Stimulated activated CD8-positive, alpha-beta memory T cell treated with anti-CD3 and anti-CD28 coated beads, Interleukin-2, amount 100 ng/mL, for 48 hours (primary cell): ENCODE results near the gene HOXD8.

Source experiments
- DNase-seq, 2 donors: peaks; one replicate each; pipeline ENCODE4 v3.0.0-alpha.2; 2020; ENCODE audit warnings: low read depth in 2 of 2

Gene HOXD8

GRCh38 chr2:176159663-176160250 is 30.3 kb downstream of the HOXD8 start:
- DNase-seq, result no peak

DNA sequence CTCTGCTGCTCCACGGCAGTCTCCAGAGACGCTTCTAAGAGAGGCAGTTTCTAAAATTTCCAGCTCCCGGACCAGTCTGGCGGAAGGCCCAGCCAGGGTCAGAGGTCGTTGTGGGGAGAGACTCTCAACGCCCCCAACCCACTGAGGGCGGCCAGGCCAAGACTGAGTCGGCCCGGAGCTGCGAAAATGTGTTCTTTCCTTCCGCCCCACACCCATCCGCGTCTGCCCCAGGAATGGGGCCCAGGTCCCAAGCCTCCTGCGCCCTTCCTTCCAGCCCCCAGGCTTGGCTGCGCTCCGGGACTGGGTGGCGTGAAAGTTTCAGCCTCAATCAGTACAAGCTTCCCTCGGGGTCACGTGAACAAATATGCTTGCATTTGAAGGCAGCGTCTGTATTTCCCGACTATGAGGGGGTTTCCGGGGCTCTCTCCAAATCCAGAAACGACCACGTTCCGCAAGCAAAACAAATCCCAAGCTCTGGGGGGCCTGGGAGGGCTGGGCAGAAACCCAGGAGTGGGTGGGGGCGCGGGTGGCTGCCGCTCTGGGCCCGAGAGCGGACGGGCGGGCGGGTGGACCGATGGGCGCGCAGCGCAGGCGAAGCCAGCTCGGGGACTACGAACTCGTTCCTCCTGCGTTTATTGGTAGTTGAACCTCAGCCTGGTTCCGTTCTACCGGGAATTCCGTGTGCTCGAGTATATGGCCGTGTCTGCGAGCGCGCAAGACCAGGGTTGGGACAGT is 30.9 kb downstream of the HOXD8 start:
- DNase-seq, result no peak

GRCh38 chr2:176160986-176161824 is 31.7 kb downstream of the HOXD8 start:
- no peak for DNase-seq

DNA sequence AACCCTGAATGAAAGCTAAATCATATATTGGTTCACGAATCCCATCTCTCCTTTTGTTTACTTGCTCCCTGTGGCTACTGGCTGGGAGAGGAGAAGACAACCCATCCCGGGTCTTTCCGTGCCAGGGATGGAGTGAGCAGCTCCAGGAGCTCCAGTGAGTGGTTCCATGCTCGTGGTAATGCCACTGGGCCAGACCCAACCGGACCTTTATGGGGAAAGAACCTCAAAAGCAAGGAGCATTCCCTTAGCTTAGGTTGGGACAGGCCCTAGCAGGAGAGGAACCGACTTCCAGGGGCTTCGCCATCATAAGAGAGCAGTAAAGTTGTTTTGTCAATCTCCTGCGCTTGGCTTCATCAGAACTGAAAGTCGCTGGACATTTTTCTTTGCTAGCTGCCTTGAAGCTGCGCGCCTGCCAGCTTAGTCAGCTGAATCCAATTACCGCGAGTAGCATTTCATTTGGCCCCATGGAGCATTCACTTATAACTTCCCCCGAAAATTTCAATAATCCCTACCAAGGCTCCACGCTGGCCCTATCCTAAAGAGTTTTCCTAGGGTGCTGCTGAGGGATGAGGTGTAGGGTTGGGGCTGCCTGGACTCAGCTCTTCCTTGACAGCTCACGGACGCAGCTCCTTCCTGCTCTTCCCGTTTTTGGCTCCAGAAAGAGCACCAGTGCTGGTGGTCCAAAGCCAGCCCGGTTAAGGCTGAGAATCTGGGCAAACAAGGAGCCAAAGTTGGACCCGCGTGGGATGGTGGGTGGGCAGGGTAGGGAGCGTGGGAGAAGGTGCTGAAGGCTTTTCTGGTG is 32.5 kb downstream of the HOXD8 start:
- no peak for DNase-seq

DNA sequence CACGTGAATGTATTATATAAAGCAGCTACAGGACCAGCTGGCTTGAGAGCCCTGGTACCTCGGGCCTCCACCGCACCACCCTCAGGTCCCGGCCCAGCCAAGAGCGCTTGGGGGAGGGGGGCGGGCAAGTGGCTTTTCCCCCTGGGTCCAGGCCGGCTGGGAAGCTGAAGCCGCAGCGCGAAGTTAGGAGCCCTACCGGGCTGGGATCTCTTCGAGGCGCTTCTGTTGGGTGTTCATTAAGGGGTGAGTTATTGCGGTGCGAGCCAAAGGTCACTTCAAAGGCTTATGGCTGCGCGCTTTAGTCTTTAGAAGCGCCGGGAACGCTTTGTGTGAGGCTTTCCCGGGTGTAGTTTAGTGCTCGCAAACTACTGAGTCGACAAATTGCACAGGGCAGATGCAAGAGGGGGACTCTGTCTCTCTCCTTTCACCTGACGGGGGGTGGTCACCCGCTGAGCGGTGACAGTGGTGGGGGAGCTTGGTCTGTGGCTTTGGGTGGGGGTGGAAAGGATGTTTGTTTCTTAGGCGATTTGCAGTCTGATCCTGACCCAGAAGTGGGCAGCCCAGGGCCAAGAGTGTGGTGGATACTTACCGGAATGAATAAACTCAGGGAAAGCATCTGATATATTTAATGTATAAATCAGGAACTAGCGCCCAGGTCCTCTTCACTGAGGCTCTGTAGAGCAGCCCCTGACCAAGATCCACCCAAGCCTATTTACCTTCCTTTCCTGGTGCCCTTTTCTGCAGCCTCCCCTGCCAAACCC is 33.6 kb downstream of the HOXD8 start:
- DNase-seq, result no peak

GRCh38 chr2:176163672-176164056 is 34.2 kb downstream of the HOXD8 start:
- DNase-seq, result no peak

GRCh38 chr2:176164201-176164600 is 34.7 kb downstream of the HOXD8 start:
- DNase-seq, result no peak

GRCh38 chr2:176164611-176165369 is 35.3 kb downstream of the HOXD8 start:
- no peak for DNase-seq

DNA sequence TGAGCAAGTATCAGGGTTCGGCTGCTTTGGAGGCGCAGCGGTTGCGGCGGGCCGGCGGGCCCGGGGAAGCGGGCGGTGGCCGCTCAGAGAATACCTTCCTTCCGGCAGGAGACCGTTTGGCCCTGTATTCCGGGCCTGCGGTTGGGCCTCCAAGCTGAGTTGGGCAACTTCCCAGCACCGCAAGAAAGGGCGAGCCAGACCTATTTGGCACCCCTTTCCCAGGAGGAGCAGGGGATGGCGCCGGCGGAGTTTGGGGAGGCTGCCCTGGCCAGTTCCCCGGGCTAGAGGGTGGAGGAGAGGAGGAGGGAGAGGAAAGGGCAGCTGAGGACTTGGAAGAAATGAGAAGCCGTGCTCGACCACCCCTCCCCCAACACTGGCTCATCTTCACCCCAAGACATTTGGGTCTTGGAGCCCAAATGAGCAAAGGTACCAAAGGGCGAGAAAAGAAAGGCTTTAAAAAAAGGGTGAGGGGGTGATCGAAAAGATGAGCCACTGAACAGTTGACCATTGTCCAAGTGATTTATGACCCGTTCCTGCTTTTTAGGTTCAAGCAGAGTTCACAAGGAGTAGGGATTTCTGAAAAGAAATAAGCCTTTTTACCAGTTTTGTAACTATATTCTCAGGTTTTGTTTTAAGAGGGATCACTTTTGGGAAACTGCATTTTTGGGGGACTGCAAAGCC is 36.0 kb downstream of the HOXD8 start:
- no peak for DNase-seq

DNA sequence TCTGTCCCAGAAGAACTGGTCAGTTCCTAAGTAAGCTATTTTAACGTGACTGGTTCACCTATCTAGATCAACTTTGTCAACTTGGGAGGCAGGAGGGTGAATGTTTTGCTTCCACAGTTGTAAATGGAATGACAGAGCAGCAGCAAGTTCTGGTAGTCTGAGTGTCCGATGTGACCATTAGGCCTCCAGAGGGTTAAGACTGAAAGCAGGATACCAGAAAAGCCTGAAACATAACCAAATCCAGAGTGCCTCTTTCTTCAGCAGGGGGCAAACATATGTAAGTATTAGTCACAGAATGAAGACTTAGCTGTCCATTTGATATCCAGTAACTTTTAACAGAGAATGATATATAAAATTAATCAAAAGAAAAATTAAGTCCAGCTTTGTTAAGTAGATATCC is 36.8 kb downstream of the HOXD8 start:
- no peak for DNase-seq

- DNase-seq, result no peak
Observed at GRCh38 chr2:176167398-176167797, 37.9 kb downstream of the HOXD8 start.

DNA sequence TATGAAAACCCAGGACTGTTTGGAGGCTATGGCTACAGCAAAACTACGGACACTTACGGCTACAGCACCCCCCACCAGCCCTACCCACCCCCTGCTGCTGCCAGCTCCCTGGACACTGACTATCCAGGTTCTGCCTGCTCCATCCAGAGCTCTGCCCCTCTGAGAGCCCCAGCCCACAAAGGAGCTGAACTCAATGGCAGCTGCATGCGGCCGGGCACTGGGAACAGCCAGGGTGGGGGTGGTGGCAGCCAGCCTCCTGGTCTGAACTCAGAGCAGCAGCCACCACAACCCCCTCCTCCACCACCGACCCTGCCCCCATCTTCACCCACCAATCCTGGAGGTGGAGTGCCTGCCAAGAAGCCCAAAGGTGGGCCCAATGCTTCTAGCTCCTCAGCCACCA is 39.7 kb downstream of the HOXD8 start:
- DNase-seq, result no peak

DNA sequence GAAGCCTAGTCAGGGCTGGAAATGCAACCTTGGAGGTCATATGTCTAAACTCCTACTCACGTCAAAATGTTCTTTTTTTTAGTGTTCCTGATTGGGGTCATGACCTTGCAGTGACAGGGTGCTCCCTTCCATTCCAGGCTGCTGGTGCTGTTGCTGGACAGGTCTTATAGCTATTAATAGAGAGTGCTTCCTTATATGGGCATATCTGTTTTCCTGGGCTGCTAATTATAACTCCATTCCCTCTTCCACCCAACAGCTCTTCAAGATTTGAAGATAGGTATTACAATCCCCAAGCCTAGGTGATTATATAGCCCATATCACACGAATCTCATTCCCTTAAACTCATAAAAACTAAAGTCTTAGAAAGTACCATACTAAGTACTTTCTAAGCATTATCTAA is 40.2 kb downstream of the HOXD8 start:
- no peak for DNase-seq

DNA sequence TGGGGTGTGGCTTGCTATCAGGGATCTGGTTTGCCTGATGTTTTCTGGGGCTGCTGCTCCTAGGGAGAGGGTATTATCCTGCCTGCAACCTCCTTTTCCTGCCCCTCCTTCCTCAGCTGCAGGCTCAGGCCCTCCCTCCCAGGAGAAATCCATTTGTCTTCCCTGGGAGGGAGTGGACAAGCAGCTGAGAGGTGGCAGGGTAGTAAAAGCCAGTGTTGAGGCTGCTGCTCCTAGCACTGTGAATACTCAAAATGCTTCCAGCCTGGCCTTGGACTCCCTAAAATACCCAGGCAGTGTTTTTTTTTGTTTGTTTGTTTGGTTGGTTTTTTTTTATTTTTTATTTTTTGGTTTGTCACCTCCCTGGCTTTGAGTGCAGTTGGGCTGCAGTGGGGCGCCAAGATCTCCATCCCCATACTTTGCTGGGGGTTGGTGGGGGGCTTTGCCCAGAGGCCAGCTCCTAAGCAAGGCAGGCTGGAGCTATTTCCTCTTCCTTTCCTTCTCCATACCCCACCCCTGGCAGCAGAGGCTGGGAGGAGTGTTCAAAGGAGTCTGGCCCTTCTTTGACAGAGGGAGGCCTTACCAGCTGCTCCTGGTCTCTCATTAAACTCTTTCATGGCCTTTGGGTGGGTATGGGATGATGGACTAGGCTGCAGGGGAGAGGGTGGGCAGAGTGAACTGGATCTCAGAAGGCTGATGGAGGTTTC is 41.2 kb downstream of the HOXD8 start:
- no peak for DNase-seq

- DNase-seq, result no peak
Observed at GRCh38 chr2:176171351-176172006, 42.0 kb downstream of the HOXD8 start.

- no peak for DNase-seq
Observed at GRCh38 chr2:176172007-176172894, 42.7 kb downstream of the HOXD8 start.

DNA sequence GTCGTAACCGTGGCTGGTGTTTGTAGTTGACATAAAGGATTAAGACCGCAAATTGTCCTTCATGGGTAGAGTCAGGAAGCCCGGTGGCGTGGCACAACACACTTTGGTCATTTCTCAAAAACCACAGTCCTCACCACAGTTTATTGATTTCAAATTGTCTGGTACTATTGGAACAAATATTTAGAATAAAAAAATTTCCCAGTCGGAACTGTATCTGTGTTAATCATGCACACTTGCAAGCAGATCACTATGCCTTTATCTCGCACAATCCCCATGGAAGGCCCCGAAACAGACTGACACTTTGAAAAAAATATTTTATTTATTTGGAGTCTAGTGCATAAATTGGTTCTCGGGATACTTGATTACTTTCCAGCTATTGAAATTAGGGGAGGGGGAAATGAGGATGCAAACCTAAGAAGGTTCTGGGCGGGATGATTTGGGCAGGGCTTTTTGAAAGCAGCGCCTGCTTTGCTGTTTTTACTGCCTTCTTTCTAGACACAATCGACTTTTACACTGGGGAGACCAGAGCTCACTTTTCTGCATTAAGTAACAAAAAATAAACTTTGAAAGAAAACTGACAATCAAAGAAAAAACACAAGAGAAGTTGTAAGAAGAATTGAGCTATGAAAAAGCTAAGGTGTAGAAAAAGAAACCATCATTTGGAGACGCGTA is 43.5 kb downstream of the HOXD8 start:
- DNase-seq, result no peak
